PFSK-1 (cell line): Measurements from ENCODE around the gene PYGO1.

Experiments
- FOXP2 ChIP-seq: optimal IDR thresholded peaks from 2 replicates; pipeline ENCODE3; 2011; ENCODE audit warnings: borderline replicate concordance, control low read depth, inconsistent platforms; ENCODE audit not compliant: insufficient read depth; ENCODE audit errors: extremely low read length, extremely low read depth
- POLR2AphosphoS5 ChIP-seq: IDR thresholded peaks from 2 replicates; pipeline ENCODE4 v1.6.1; 2012; ENCODE audit warnings: low read depth, mild to moderate bottlenecking, control low read depth, low read length, moderate library complexity
- SIN3A ChIP-seq: IDR thresholded peaks from 2 replicates; pipeline ENCODE4 v1.6.1; 2012; ENCODE audit warnings: mild to moderate bottlenecking, low read length, moderate library complexity, borderline replicate concordance; ENCODE audit not compliant: insufficient read depth
- TAF1 ChIP-seq: IDR thresholded peaks from 2 replicates; pipeline ENCODE4 v1.6.1; 2012; ENCODE audit warnings: low read length, control low read depth, borderline replicate concordance; ENCODE audit not compliant: insufficient read depth
- TF ChIP-seq, protein P1 (sequence below), 2 experiments: IDR thresholded peaks; 2 replicates each; pipeline versions ENCODE4 v1.6.1 to v1.8.0; 2011 to 2012; ENCODE audit warnings: low read depth in 2 of 2, low read length in 2 of 2, control low read depth in 1 of 2, inconsistent platforms in 1 of 2, mild to moderate bottlenecking in 1 of 2, moderate library complexity in 1 of 2; ENCODE audit not compliant: insufficient read depth in 1 of 2

PYGO1 gene

DNA sequence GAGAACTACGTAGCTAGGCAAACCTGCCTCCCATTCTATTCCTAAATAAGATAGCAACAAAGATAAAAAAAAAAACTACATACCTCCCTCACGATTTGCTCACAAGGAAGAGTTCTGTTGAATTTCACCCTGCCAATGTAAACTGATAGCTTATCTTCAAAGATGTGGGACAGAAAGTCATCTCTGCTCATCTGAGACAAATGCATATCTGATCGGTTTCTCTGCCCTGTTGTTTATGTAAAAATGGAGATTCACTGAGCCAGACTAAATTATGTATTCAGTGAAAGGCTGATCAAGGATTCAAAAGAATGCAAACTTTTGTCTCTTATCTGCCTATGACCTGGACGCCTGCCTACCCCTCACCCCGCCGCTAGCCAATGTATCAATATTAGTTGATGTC is 11.2 kb downstream of the PYGO1 start:
- TF ChIP-seq SIN3A (no peak), FOXP2 (no peak), POLR2AphosphoS5 (no peak), TAF1 (no peak)
- TF ChIP-seq, protein P1, sequence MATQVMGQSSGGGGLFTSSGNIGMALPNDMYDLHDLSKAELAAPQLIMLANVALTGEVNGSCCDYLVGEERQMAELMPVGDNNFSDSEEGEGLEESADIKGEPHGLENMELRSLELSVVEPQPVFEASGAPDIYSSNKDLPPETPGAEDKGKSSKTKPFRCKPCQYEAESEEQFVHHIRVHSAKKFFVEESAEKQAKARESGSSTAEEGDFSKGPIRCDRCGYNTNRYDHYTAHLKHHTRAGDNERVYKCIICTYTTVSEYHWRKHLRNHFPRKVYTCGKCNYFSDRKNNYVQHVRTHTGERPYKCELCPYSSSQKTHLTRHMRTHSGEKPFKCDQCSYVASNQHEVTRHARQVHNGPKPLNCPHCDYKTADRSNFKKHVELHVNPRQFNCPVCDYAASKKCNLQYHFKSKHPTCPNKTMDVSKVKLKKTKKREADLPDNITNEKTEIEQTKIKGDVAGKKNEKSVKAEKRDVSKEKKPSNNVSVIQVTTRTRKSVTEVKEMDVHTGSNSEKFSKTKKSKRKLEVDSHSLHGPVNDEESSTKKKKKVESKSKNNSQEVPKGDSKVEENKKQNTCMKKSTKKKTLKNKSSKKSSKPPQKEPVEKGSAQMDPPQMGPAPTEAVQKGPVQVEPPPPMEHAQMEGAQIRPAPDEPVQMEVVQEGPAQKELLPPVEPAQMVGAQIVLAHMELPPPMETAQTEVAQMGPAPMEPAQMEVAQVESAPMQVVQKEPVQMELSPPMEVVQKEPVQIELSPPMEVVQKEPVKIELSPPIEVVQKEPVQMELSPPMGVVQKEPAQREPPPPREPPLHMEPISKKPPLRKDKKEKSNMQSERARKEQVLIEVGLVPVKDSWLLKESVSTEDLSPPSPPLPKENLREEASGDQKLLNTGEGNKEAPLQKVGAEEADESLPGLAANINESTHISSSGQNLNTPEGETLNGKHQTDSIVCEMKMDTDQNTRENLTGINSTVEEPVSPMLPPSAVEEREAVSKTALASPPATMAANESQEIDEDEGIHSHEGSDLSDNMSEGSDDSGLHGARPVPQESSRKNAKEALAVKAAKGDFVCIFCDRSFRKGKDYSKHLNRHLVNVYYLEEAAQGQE (IDR thresholded peaks at IDR 0.05; ENCODE audit: insufficient read depth in 1 of 2, low read depth in 2 of 2, low read length in 2 of 2), result no peak

DNA sequence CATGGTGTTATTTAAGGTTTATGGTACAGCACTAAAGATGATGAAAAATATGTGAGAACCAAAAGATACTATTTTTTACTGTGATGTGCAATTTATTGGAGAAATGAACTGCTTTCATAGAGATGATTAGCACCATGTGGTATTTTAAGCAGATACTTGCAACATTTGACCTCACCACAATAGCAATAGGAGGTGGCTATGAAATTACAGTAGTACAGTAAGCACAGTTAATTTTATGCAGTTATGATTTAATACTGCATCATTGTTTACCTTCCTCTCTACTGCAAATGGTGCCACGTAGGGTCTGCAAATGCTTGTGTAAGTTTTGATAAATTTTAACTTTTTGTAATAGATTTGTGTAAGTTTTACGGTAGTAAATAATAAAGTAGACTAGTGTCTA is 14.0 kb downstream of the PYGO1 start:
- TF ChIP-seq, protein P1 (IDR thresholded peaks at IDR 0.05; ENCODE audit: insufficient read depth in 1 of 2, low read depth in 2 of 2, low read length in 2 of 2), result no peak
- no peak for TF ChIP-seq POLR2AphosphoS5
- TF ChIP-seq SIN3A, result no peak
- TF ChIP-seq FOXP2, result no peak
- TF ChIP-seq TAF1, result no peak

DNA sequence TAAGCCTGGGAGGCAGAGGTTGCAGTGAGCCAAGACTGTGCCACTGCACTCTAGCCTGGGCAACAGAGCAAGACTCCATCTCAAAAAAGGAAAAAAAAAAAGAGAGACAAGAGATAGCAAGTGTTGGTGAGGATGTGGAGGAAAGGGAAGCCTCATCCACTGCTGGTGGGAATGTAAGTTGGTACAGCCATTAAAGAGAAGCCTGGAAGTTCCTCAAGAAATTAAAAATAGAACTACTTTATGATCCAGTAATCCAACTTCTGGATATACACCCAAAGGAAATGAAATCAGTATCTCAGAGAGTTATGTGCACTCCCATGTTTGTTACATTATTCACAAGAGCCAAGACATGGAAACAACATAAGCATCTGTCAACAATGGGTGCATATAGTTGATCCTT is 14.9 kb downstream of the PYGO1 start:
- TF ChIP-seq POLR2AphosphoS5 (no peak), SIN3A (no peak), TAF1 (no peak), FOXP2 (no peak)
- TF ChIP-seq, protein P1 (IDR thresholded peaks at IDR 0.05; ENCODE audit: insufficient read depth in 1 of 2, low read depth in 2 of 2, low read length in 2 of 2), result no peak

DNA sequence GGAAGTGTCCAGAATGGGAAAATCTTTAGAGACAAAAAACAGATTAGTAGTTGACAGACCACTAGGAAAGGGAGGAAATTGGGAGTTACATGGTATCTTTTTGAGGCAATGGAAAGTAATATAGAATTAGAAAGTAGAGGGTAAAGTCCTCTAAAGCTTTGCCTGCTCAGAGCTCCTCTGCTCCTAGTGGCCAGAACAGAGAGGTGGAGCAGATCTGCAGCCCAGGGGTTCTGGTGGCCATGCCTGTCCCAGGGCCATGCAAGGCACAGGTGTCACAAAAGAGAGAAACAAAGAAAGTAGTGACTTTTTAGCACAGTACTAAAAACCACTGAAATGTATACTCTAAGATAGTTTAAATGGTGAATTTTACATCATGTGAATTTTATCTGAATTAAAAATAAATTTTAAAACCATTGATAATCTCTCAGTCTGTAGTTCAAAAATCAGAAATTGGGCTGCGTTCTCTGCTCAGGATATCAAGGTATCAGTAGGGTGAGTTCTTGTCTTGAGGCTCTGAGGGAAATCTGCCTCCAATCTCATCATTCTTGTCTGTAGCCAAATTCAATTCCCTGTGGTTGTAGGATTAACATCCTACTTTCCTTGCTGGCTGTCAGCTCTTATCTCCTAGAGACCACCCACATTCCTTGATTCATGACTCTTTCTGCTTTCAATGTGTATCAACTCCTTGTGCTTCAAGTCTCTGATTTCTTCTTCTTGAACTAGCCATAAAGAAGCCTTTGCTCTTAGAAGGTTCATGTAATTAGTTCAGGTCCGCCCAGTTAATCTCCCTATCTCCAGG is 23.6 kb downstream of the PYGO1 start:
- no peak for TF ChIP-seq SIN3A
- TF ChIP-seq, protein P1 (IDR thresholded peaks at IDR 0.05; ENCODE audit: insufficient read depth in 1 of 2, low read depth in 2 of 2, low read length in 2 of 2), result no peak
- no peak for TF ChIP-seq FOXP2
- no peak for TF ChIP-seq POLR2AphosphoS5
- no peak for TF ChIP-seq TAF1
